Kidney capillary endothelial cell (primary cell): Measurements from ENCODE around the gene NFAT5.
"Not testable (repeated sequence)": the region's sequence is repeated elsewhere in the genome, so short reads cannot be mapped to it uniquely, and the experiment has no call there.

Experiments
- DNase-seq: peaks from one replicate; pipeline ENCODE4 v3.0.0-alpha.2; 2018; ENCODE audit warnings: low spot score

NFAT5 gene

GRCh38 chr16:69706256-69706974, 140.6 kb downstream of the NFAT5 start:
- DNase-seq, result no peak

DNA sequence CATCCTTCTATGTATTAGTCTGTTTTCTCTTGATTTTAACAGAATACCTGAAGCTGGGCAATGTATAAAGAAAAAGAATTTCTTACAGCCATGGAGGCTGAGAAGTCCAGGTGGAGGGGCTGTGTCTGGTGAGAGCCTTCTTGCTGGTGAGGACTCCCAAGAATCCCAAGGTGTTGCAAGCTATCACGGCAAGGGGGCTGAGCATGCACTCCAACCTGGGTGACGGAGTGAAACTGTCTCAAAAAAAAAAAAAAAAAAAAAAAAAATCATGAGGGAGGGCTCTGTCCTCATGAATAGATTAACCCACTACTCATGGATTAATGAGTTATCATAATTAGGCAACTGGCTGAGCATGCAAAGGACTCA, 141.2 kb downstream of the NFAT5 start:
- no peak for DNase-seq

DNA sequence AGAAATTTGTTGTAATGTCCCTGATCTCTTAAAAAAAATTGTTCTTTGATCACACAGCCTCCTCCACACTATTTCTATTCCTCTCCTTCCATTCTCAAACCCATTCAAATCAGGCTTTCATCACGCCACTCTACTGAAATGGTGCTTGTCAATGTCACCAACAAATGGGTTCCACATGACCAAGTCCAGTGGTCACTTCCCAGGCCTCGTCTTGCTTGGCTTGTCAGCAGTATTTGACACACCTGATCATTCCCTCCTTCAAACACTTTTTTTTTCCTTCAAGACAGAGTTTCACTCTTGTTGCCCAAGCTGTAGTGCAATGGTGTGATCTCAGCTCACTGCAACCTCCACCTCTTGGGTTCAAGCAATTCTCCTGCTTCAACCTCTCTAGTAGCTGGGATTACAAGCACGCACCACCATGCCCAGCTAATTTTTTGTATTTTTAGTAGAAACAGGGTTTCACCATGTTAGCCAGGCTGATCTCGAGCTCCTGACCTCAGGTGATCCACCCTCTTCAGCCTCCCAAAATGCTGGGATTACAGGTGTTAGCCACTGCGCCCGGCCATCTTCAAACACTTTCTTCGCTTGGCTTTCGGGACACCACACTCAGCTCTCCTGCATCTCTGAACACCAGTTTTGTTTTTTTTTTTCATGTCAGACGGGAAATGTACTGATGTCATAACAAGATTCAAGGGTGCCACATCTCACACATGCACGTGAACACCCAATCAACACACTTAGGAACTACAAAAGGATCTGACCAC, 142.3 kb downstream of the NFAT5 start:
- DNase-seq, result no peak

- DNase-seq, result peak; percentile 73
Observed at GRCh38 chr16:69709456-69710084, 143.8 kb downstream of the NFAT5 start.

GRCh38 chr16:69711115-69711740, 145.5 kb downstream of the NFAT5 start:
- no peak for DNase-seq

- DNase-seq, result no peak
Observed at GRCh38 chr16:69712277-69712676, 146.5 kb downstream of the NFAT5 start.

GRCh38 chr16:69712914-69713581, 147.3 kb downstream of the NFAT5 start:
- no peak for DNase-seq

GRCh38 chr16:69717066-69717465, 151.3 kb downstream of the NFAT5 start:
- DNase-seq, result no peak

GRCh38 chr16:69718111-69718764, 152.5 kb downstream of the NFAT5 start:
- DNase-seq, result no peak

DNA sequence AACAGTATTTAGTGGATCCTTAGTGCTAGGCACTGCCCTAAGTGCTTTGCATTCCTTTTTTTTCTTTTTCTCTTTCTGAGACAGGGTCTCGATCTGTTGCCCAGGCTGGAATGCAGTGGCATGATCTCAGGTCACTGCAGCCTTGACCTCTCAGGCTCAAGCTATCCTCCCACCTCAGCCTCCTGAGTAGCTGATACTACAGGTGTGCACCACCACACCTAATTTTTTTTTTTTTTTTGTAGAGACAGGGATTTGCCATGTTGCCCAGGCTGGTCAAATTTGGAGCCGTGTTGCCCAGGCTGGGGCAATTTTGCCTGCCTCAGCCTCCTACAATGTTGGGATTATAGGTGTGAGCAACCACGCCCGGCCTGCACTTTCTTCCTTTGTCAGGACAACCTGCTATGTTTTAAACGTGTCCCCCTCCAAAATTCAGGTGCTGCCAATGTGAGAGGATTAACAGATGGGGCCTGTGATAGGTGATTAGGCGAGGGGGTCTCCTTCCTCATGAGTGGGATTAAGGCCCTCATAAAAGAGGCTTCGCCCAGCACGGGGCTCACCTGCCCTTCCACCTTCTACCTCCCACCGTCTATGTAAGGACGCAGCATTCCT, 155.2 kb downstream of the NFAT5 start:
- no peak for DNase-seq

GRCh38 chr16:69721441-69721957, 155.7 kb downstream of the NFAT5 start:
- DNase-seq, result no peak

GRCh38 chr16:69724414-69724873, 158.7 kb downstream of the NFAT5 start:
- DNase-seq, result no peak

DNA sequence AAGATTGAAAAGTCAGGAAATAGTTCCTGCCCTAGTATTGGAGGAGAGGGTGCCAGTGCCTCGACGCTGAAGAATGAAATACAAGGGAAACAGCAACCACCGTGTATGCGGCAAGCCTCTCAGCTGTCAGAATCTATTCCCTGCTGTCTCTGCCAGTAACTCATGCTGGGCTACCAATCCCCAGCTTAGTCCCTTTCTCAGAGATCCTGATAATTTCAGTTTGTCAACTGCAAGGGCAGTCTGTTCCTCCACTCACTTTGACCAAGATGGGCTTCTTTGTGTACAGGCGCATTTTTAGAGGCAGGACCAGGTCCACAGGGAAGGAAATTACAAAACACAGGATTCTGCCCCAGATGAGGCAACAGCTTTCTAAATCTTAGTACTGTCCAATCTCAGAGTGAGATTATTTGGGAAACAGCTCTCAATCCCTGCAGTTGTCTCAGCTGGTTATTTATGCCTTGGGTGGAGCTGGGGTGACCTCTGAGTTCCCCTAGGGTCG, 159.3 kb downstream of the NFAT5 start:
- no peak for DNase-seq

DNA sequence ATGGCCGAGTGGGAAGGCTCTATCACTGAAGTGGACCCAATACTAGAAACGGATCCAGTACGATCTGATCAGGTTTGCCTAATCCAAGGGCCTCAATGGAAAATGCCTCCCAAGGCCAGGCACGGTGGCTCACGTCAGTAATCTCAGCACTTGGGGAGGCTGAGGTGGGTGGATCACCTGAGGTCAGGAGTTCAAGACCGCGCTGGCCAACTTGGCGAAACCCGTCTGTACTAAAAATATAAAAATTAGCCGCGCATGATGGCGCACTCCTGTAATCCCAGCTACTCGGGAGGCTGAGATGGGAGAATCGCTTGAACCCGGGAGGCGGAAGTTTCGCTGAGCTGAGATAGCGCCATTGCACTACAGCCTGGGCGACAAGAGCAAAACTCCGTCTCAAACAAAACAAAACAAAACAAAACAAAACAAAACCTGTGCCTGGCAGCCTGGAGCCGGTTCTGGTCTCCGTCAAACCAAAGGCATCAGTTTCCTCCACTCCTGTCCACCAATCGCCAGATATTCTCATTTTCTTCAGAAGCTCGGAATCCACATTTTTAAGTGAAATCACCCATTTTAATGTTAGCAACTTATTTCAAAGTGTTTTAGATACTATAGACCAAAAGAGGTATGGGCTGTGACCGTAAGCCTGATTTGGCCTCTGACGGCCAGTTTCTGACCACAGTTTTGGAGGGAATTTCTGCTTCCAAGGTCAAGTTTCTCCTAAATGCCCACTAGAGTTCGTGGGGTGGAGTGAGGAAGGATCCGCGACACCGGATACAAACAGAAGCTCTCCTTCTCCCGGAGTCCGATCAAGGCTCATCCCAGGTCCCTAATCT, 159.9 kb downstream of the NFAT5 start:
- DNase-seq, result no peak

GRCh38 chr16:69726313-69727060, 160.7 kb downstream of the NFAT5 start, which contains the start of gene NQO1:
Gene NQO1 (minus strand): TSS chr16:69726560. CDS start chr16:69726439, 121 bp downstream.
- DNase-seq, result peak; percentile 97

DNA sequence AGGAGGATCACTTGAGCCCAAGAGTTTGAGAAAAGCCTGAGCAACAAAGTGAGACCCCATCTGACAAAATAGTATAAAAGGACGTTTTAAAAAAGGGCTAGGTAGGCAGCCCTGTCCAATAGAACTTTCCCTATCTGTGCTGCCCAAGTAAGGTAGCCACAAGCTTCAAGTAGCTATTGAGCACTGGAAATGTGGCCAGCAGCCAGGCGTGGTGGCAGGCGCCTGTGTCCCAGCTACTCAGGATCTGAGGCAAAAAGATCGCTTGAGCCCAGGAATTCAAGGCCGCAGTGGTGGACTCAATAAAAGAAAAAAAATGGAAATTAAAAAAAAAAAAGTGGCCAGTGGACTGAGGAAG, 162.1 kb downstream of the NFAT5 start:
- DNase-seq, result no peak

GRCh38 chr16:69729030-69729429, 163.3 kb downstream of the NFAT5 start:
- not testable (repeated sequence) for DNase-seq

GRCh38 chr16:69731280-69731679, 165.5 kb downstream of the NFAT5 start:
- not testable (repeated sequence) for DNase-seq

DNA sequence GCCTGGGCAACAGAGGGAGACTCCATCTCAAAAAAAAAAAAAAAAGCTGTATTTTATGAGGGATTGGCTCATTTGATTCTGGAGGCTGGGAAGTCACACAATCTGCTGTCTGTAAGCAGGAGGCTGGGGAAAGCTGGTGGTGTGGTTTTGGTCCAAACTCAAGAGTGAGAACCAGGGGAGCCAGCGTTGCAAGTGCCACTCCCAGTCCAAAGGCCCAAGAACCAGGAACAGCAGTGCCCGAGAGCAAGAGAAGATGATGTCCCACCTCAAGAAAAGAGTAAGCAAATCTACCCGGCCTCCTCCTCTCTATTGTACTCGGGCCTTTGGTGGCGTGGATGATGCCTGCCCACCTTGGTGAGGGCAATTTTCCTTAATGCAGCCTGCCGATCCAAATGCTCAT, 166.3 kb downstream of the NFAT5 start:
- no peak for DNase-seq
